ENCODE data around the gene PPP1R16B.

GRCh38 chr20:38931984-38932383 is 126.5 kb downstream of the PPP1R16B start:
- no peak for TF ChIP-seq CTCF (IDR thresholded peaks at IDR 0.05)
- TF ChIP-seq POLR2A (IDR thresholded peaks at IDR 0.05), result no peak

All from prostate gland (tissue), 2 donors.